A673 (cell line): ENCODE results near the gene JMJD1C.

ENCODE experiments used
- CTCF ChIP-seq: fragments of 300-800, 200-600 bp; sonication (generic); conservative IDR thresholded peaks from 2 replicates; pipeline ENCODE4 v1.5.1; 2017; ENCODE audit warnings: low read depth, mild to moderate bottlenecking, antibody characterized with exemption, low read length, moderate library complexity, mixed read lengths
- EZH2 ChIP-seq: fragments of 200-600 bp; sonication (generic); IDR thresholded peaks from 2 replicates; pipeline ENCODE4 v1.6.1; 2017; ENCODE audit warnings: borderline replicate concordance, low read depth, mild to moderate bottlenecking, mixed read lengths, antibody characterized with exemption, low read length; ENCODE audit not compliant: poor library complexity, severe bottlenecking

GRCh38 chr10:63455507-63455906 is 10.3 kb downstream of the JMJD1C start:
- TF ChIP-seq CTCF (no peak), EZH2 (no peak)
